GM19035 (cell line): ENCODE data around the gene HLCS.

ENCODE experiments used
- ATAC-seq: cut with Tn5 transposase; IDR thresholded peaks from one replicate; pipeline ENCODE4 v1.9.1; 2021; ENCODE audit not compliant: unreplicated experiment

Gene HLCS

DNA sequence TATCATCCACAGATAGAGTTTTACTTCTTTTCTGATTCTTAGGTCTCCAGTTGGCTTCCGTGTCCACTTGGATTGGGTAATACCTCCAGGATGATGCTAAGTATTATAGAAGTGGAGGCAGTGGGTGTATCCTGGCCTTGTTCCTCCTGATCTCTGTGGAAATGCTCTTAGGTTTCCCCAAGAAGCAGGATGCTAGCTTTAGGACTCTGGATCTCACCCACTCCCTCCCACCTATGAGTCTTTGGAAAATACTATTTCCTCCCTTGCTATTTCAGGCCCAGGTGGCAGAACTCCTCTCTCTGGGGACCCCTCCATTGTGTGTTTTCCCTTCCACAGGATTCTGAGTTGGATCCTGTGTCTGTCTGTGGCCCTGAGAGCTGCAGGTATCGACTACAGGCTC is 180.9 kb downstream of the HLCS start:
- no peak for ATAC-seq

DNA sequence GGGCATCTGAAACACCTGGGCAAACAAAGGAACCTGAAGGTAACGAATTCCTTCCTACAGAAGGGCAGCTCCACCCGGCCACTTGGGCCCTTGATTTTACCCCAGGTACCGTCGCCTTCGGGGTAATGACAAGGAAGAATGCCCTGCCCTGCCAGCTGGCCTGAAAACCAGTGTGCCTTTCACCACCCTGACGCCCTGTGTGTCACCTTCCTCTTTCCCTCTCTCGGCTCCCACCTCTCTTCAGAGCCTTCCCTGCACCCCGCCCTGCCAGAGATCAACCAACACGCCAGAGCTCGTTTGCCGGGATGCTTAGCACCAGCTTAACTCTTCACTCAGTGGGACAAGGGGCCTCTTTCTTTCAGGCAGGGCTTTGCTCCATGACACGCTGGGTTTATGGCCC is 181.5 kb downstream of the HLCS start:
- no peak for ATAC-seq

DNA sequence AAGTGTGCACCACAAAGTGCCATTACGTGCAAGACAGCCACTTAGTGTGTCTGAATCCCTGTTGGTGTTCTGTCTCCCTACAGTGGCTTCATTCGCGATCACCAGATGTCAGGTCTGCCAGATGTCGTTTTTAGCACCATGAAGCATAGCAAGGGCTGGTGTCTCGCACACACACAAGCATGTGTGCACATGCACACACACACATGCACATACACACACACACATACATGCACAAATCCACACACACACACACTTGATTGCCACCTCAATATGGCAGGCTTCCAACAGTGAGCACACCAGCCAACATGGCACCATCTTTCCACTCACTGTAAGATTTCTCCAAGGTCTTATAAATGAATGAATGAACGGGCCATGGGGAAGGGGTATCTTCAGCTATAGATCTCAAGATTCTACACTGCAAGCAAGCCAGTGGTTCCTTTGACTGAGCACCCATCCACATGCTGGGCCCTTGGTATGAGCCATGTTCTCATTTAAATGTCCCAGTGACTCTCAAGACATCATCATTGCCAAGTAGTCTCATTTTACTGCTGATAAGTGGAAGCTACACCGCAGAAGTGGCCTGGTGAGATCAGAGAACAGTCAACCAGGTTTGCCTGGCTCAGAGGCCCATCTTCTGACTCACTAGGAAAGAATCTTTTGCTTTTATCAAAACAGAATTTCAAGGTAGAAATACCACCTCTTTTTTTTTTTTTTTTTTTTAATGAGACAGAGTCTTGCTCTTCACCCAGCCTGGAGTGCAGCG is 182.7 kb downstream of the HLCS start:
- no peak for ATAC-seq

DNA sequence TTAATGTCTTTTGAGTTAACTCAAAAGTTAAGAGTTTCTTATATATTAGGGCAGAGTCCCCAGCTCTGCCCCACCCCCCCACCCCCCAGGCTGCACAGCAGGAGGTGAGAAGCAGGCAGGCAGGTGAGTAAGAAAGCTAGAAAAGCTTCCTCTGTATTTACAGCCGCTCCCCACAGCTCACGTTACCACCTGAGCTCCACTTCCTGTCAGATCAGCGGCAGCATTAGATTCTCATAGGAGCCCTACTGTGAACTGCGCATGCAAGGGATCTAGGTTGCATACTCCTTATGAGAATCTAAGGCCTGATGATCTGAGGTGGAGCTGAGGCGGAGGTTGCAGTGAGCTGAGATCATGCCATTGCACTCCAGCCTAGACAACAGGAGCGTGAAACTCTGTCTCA is 185.6 kb downstream of the HLCS start:
- no peak for ATAC-seq

DNA sequence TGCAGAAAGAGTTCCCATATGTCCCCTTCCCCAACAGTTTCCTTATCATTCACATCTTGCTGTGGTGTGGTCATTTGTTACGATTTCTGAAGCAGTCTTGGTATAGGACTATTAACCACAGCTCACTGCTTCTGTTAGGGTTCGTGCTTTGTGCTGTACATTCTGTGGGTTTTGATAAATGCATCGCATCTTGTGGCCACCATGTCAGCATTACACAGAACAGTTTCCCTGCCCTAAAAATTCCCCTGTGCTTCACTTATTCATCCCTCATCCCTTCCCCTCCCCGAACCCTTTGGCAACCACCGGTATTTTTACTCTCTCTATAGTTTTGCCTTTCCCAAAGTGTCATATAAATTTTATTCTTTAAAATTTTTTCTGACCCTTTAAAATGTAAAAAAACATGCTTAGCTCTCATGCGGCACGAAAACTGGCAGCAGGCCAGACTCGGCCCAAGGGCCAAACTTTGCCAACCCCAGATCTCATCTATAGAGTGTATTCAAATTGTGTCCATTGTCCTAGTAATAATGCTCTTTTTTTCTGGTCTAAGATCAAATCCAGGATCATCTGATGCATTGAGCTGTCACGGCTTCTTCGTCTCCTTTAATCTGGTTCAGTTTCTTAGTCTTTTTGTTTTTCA is 189.4 kb downstream of the HLCS start:
- ATAC-seq, result no peak

DNA sequence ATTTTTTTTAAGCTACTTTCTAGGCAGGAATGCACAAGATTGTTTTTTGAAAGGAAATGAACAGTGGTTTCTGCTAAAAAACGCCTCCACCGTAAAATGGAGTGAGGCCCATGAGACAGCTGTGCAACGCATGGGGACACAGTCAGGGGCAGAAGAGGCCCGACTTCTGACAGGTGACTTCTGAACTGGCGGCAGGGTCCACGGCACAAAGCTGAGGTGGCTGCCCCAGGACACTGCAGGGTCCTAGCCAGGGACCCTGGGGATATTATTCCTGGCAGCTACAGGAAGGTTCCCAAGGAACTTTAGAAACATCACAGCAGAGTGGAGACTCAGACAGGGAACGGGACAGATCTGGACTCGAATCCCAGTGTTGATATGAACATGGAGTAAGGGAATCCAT is 192.5 kb downstream of the HLCS start:
- no peak for ATAC-seq

DNA sequence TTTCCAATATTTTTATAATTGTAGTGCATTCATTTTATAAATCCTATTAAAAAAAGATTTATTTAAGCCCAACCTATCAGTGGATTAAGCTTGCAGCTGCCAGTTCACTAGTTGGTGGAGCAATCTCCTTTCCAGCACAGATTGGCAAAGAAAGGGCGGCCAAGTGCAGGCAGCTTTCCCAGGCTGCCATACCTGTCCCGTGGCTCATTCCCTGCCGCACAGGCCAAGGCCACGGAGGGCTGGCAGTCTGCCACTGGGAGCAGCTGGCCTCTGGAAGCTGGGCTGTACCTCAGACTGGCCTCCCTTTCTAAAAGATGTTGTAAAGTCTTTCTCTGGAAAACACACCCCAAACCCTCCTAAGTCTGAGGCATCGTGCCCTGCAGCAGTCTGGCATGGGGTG is 193.4 kb downstream of the HLCS start:
- ATAC-seq, result no peak

DNA sequence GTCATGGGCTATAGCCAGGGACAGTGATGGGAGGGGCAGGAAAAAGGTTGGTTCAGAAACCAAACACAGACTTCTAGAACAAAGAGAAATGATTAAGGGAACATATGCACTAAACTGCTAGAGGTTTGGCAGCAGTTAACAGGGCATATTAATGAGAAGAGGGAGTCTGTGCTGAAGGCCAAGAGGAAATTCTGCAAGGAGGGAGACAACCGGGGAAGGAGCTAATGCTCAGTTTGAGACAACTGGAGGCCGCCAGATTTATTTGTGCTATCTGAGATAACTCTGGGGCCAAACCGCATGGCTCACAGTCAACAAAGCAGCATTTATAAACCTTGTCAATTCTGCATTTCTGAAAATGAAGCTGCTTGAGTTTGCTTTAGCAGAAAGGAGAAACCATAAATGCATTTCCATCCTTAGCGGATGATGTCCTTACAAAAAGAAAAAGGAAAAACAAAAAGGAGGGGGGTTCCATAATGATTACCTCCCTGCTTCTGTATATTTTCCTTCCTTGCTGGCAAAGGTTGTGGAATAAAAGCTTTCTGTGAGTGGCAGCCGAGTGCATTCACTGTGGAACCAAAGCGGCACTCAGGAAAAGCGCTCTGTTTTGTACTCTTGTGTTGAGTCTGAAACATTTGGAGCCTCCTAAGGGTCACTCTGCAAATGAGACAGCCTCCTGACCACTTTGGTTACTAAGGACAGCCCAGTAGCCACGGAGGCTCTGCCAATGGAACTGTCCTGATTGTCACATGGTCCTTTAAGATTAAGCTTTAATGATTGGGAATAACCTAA is 197.2 kb downstream of the HLCS start:
- ATAC-seq, result no peak

DNA sequence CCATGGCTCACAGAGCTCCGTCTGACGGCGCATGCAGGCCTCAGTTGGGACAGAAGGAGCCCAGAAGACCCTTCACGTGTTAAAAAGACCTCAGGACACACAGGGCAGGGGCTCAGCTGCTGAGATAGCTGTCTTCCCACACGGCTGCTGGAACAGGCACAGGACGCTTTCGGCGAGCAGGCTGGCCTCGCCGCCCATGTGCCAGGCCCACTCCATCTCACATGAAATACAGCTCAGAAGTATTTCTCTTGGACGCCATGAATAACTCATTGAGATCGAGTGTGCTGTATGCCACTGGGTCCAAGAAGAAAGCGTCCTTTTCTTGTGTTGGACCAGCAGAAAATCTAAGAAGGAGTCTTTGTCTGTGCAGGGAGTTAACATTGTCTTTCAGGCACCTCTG is 198.0 kb downstream of the HLCS start:
- ATAC-seq, result no peak

DNA sequence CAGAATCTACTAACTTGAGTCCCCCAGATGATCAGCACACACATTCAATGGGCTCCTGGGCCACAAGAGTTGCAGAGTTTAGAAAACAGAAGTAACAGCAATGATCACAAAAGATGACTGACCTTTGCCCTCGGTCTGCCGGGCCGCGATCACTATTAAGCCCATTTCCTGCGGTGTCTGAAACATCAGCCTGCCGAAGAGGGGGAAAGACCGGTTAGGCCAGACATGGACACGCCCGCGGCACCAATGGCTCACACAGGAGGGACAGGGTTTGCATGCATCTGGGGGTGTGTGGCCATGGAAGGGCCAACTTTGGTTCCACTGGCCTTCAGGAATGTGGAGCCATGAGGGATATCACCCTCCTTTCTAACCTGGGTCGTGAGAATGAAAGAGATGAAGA is 199.4 kb downstream of the HLCS start:
- ATAC-seq, result no peak

DNA sequence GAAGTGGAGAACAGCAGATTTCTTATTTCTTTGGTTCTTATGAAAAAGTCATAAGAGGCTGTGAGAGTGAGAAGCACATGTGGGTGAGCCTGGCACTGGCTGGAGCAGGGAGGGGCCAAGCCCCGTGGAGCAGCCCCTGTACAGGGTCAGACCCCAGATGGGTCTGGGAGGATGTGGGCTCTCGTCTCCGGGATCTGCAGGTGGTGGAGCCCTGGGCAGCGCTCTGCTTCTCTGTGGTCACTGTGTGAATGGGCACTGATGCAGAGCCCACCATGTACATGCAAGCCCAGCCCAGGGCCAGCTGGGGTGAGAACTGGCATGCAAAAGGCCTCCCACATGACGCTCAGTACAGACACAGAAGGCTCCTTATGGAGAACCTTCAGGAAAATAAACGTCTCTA is 200.0 kb downstream of the HLCS start:
- ATAC-seq, result no peak

DNA sequence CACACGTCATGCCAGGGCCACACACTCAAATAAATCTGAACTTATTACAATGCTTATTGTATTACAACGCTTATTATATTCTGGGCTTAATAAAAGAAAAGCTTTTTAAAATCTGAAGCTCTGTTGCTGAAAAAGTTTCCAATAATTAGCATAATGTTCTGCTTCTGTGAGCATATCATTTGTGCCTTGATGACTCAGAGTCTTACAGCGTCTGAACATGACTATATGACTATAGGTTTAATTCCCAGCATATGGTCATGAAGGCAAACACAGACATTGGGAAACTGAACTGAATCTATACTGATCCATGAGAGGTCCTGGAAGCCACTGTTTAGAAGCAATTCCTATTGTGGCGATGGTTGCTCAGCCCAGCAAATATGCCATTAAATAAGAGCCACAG is 201.2 kb downstream of the HLCS start:
- ATAC-seq, result no peak

DNA sequence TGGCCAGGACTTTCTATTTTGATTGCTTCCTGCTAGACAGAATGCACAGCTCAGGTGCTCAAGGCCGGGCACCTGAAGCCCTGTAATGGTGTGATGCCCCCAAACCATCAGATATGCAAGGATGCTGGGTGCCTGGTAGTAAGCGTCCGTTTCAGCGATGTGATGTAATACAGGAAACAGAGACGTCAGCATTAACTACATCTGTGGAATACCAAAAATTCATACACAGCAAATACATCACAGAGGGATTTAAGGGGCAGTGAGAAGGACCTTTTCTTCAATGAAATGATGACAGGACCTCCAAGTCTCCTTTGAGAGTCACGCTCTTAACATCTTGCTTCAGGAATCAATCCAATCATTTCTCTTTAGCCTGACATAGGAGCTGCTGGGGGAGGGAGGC is 203.2 kb downstream of the HLCS start:
- no peak for ATAC-seq

DNA sequence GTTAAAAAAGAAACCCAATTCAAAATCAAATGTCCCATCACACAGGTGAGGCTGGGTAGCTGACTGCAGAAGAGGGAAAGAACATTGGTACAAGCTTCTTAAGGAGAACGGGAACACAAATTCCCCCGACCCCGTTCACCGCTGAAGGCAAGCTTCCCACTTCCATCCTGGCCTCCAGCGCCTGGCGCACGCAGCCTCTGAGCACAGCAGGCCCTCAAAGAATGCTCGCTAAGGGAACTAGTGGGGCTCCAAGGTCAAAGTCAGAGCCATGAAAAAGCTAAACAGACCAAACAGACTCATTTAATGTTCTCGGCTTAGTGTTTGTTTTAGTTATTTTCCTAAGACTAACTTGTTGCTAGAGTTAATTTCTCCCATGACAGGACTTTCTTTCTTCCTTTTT is 203.8 kb downstream of the HLCS start:
- ATAC-seq, result no peak

DNA sequence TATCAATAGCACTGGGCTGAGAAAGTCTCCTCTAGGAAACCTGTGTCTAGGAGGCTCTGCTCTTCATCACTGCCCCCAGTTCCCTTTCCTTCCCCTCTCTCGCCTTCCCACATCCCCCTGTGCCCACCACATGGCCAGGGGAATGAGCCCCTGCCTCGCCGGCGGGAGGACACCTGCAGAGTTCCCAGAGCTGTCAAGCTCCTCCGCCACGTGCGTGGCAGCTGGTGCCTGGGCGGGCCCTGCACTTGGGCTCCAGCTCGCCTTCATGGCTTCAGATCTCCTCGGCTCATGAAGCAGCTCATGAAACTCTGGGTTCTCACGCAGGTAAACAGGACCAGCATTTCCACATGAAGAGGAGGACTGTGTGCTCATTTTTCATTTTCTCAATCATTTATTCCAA is 204.8 kb downstream of the HLCS start:
- no peak for ATAC-seq

DNA sequence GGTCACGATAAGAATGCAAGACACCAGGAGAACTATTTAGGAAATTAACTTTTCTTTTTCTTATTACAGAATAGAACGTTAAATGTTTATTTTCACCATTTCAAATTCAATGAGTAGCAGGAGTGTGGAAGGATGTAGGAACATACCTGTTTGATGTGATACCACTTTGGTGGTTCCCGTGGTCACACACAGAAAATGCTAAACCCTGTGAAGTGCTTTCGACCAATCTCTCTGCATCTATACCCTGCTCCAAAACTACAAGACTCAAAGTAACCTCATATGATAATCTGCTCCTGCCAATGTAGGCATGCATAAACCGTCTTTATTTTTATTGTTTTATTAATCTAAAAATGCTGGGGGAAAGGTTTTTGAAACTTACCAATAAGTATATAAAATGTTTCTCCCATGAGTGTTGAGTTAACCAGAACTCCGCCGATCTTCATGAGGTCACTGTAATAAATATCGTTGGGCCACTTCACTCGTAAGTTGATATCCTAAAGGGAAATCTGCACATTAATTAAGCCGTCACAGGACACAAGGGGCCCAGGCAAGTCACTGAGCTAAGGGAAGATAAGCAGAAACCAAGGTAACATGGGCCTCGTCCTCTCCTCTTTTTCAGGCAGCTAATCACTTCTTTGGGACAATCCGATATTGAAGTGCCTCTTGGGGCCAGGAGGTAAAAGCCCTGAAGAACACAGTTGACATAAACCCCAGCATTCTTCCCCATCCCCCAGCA is 207.0 kb downstream of the HLCS start:
- ATAC-seq, result no peak

DNA sequence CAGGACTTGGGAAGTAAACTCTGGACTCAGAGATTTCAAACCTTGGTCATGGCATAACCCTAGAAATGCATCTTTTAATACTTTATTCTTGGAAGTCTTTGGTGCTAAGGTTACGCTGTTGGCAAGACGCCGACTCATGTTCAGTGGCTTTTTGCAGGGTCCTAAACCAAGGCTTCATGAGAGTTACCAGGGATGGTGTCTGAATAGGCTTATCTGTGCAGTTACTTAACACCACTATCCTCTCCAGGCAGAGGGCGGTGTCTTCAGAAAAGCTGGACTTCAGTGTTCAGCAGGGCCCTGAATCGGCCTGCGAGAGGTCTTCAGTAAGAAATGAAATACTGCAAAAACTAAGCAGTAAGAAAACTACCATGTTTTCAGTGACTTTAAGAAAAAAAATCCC is 209.3 kb downstream of the HLCS start:
- ATAC-seq, result no peak

DNA sequence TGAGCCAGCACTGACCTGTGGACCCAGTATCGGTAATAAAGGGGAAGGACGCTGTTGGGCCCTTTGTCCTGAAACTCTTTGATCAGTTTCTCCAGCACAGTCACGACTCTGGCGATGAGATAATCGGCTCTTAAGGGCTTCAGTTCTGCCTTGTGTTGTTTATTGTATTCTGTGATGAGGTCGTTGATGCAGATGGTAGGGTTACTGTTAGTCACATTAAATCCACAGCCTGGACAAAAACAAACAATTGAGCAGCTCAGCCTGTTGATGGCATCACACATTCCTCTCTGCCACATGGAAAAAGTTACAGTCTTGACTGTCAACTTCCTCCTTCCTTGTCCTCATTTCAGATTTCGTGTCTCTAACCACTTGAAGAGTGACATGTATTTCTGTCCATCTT is 209.9 kb downstream of the HLCS start:
- no peak for ATAC-seq

DNA sequence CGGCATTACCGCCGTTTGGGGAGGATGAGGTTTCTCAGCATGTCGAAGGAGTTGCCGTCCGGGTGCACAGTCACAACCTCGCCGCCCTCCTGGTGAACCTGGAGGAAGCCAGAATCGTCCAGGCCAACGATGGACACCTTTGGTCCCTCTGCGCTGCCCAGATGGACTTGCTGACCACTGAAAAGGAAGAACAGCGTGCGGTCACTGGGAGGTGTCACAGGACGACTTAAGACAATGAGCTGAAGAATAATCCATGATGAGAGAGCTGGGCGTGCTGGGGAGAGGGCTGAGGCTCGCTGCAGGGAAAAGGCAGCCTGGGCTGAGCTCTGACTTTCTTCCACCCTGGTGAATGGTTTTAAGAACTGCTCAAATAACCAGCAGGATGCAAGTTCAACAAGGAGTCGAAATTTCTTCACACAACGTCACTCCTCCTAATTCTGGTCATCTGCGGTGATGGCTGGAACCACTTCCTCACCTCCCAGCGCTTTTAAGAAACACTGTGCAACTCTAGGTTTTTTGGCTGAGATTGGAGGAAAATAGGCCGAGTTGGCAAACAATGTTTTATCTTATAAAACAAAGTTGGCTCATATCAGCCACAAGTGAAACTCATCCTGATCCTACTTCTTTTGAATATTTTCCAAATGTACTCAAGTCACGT is 212.1 kb downstream of the HLCS start:
- ATAC-seq, result no peak

DNA sequence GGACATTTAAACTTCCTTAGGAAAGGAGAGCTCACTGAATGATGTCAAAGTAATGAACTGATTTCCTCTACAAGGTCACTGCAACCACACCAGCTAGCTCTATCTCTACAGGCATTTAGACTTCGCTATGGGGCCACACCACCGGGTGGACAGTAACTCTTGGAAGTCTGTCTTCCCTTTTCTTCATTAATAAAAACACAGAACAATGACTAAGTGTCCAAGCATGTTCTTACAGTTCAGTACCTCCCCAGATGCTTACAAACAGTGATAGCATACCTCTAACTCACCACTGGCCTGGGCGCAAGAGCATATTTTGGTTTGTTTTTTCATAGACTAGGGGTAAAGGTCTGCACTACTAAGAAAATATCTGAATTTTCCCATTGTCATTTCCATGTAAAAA is 212.9 kb downstream of the HLCS start:
- ATAC-seq, result no peak

DNA sequence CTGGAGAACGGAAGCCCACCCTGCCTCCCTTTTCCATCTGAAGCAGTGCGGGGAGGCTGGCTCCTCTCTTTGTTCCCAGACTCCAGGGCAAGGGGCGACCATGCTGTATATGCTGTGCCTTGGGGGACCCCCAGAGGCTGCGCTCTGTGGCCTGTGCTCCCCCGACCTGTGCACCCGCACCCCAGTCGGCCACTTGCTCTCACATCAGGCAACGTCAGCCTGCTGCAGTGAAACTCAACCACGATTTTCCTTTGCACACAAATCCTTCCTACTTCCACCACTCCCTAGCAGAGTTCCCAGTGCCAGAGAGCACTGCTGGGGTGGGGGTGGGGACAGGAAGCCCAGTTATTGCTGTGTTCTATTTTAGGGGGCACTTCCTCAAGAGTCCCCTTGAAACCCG is 215.1 kb downstream of the HLCS start:
- no peak for ATAC-seq
